ENCODE measurements around the gene STIM1.
"Not testable (repeated sequence)": the region's sequence is repeated elsewhere in the genome, so short reads cannot be mapped to it uniquely, and the experiment has no call there.

The STIM1 gene

DNA sequence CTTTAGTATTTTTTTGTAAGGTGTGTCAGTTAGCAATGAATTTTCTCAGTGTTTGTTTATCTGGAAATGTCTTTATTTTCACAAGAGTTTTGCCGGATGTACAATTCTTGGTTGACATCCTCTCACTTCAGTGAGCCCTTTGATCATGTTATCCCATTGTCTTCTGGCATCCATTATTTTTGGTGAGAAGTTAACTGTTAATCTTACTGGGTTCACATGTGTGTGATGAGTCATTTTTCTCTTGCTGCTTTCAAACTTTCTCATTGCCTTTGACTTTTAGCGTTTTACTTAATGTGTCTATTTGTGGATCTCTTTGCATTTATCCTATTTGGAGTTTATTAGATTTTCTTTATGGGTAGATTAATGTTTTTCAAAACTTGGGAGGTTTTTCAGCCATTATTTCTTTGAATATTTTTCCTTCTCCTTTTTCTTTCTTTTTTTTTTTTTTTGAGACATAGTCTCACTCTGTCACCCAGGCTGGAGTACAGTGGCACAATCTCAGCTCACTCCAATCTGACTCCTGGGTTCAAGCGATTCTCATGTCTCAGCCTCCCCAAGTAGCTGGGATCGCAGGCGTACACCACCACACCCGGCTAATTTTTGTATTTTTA lies 138.7 kb downstream of the STIM1 start:
- Histone ChIP-seq H3K9me3 (peaks cover 6% of the 10 kb centered on the region; the same call in 1 of the 2 replicates), H3K27me3 (ENCODE audit: low read depth) (no peaks in the 10 kb centered on the region), H3K4me1 (no peaks in the 10 kb centered on the region), H3K36me3 (replicated peaks) (no peaks in the 10 kb centered on the region), H3K4me3 (no peak overlapping the region)
- in situ Hi-C loops (cut with MboI; ENCODE audit: low sequenced_read_pairs), result no loop called here
- no peak for DNase-seq (ENCODE audit: low spot score in 2 of 2)

DNA sequence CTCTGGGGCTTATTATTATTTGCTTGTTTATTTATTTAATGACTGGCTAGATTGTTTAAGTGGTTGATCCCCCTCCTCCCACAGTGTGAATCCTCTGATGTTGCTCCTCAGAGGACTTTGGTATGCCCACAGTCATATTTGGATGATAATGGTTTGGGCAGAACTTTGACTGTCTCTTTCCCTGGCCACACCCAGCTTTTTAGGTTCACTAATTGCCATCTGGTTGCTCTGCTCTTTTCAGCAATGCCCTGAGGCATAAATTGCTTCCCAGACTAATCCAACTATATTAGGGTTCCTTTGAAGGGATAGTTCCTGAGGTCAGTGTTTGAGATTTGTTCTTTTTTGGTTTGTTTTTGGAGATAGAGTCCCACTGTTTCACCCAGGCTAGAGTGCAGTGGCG lies 139.8 kb downstream of the STIM1 start:
- Histone ChIP-seq H3K9me3 (peaks cover 6% of the 10 kb centered on the region; the same call in 1 of the 2 replicates), H3K4me3 (no peak overlapping the region), H3K4me1 (no peaks in the 10 kb centered on the region), H3K36me3 (replicated peaks) (no peaks in the 10 kb centered on the region), H3K27me3 (ENCODE audit: low read depth) (no peaks in the 10 kb centered on the region)
- peak in 1 of 2 experiments; percentile 15 for DNase-seq (ENCODE audit: low spot score in 2 of 2)
- in situ Hi-C loops (cut with MboI; ENCODE audit: low sequenced_read_pairs), result no loop called here

DNA sequence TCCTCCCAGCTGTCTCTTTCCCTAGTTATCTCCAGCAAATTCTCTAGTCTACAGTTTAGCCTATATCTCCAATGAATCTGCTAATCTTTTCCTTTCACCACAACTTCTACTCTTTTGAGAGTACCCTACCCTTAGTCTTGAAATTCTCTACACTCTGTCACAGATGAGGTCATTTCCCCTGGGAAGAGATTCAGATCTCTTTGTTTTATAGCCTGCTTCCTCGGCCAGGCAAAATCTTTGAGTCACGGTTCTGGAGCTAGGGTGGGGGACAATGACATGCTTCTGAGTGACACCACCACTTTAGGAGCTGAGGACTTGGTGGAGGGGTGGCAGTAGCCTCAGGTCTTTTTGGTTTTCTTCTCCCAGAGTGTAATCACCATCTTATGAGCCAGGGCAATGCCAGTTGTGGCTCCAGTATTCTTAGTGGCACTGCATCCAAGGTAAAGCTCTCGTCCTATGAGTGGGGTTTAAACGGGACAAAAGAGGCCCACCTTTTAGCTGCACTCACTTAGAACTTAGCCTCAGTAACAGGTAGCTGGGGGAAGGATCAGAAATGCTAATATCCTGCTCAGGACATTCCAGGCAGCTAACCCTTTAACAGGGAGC lies 140.6 kb downstream of the STIM1 start:
- Histone ChIP-seq H3K9me3 (peaks cover 6% of the 10 kb centered on the region; the same call in 1 of the 2 replicates), H3K4me3 (no peak overlapping the region), H3K27me3 (ENCODE audit: low read depth) (no peaks in the 10 kb centered on the region), H3K36me3 (replicated peaks) (no peaks in the 10 kb centered on the region), H3K4me1 (no peaks in the 10 kb centered on the region)
- in situ Hi-C loops (cut with MboI; ENCODE audit: low sequenced_read_pairs), result no loop called here
- no peak for DNase-seq (ENCODE audit: low spot score in 2 of 2)

DNA sequence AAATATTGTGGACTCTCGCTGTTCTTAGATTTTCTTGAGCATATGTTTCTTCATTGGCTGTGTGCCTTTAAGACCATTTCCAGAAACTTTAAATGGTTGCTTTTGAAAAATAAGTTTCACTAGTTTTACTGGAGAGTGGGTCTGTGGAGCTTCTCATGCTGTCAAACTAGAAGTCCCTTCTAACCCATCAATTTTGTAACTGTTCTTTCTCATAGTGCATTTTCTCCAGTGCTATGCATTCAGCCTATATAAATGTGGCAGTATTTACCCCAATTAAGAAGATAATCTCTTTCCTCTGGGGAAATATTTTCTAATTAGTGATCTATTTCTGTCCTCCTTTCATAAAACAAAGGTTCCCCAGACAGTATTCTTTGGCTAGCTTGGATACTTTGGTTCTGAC lies 141.2 kb downstream of the STIM1 start:
- no peak for DNase-seq (ENCODE audit: low spot score in 2 of 2)
- H3K27me3 ChIP-seq (ENCODE audit: low read depth), result no peaks in the 10 kb centered on the region
- H3K9me3 ChIP-seq, result peaks cover 6% of the 10 kb centered on the region; the same call in 1 of the 2 replicates
- no peaks in the 10 kb centered on the region for H3K4me1 ChIP-seq
- no peak overlapping the region for H3K4me3 ChIP-seq
- no peaks in the 10 kb centered on the region for H3K36me3 ChIP-seq (replicated peaks)
- in situ Hi-C loops (cut with MboI; ENCODE audit: low sequenced_read_pairs), result no loop called here

DNA sequence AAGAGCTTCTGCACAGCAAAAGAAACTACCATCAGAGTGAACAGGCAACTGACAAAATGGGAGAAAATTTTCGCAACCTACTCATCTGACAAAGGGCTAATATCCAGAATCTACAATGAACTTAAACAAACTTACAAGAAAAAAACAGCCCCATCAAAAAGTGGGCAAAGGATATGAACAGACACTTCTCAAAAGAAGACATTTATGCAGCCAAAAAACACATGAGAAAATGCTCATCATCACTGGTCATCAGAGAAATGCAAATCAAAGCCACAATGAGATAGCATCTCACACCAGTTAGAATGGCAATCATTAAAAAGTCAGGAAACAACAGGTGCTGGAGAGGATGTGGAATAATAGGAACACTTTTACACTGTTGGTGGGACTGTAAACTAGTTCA lies 149.3 kb downstream of the STIM1 start:
- DNase-seq (ENCODE audit: low spot score in 2 of 2); H3K27me3 ChIP-seq (ENCODE audit: low read depth); H3K4me3 ChIP-seq; H3K36me3 ChIP-seq (replicated peaks); in situ Hi-C loops (cut with MboI; ENCODE audit: low sequenced_read_pairs); H3K4me1 ChIP-seq; H3K9me3 ChIP-seq: not testable (repeated sequence)

DNA sequence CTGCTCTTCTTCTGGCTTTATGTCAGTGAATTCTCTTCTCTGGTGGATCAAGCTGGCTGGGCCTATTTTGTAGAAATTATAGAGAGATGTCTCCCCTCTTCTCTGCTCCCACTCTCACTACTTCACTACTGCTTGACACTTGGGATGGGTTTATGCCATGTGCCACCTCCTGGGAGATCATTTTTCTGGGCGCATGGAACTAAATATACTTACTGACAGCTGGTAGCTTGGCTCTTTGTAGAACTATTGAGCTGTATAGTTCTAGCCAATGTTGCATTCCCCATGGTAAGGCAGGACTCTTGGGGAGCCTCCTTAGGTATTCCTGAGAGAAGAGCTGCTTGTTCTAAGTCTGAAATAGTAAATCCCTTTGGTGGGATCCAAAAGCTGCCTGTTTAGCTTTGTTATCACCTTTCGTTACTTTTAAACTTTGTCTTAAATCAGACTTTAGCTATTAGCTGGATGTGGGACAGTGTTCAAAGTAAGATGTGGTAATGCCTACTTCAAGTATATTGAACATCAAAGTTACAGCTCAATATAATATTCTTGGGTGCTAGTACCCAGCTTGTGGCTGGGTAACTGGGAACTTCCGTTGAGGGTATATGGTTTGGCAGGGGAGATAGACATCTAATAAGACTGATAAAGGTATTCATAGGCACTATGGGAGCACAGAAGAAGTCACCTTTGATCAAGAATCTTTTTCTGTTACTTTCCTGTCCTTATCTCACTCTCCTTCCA lies 151.6 kb downstream of the STIM1 start:
- H3K4me1 ChIP-seq, result no peaks in the 10 kb centered on the region
- no peaks in the 10 kb centered on the region for H3K9me3 ChIP-seq
- no peaks in the 10 kb centered on the region for H3K27me3 ChIP-seq (ENCODE audit: low read depth)
- no peaks in the 10 kb centered on the region for H3K36me3 ChIP-seq (replicated peaks)
- DNase-seq (ENCODE audit: low spot score in 2 of 2), result no peak
- no peak overlapping the region for H3K4me3 ChIP-seq
- in situ Hi-C loops (cut with MboI; ENCODE audit: low sequenced_read_pairs), result no loop called here

DNA sequence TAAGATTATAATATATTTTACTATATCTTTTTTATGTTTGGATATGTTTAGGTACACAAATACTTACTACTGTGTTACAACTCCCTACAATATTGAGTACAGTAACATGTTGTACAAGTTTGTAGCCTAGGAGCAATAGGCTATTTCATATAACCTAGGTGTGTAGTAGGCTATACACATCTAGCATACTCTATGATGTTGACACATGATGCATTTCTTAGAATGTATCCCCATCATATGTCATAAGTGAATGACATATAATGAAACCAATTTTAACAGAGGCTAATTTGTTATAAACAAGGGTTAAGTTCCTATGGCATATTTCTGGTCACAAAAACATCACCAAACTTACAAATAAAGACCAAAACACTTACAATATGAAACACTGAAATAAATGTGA lies 152.7 kb downstream of the STIM1 start:
- H3K4me1 ChIP-seq, result no peaks in the 10 kb centered on the region
- no peaks in the 10 kb centered on the region for H3K9me3 ChIP-seq
- H3K4me3 ChIP-seq, result no peak overlapping the region
- DNase-seq (ENCODE audit: low spot score in 2 of 2), result no peak
- no peaks in the 10 kb centered on the region for H3K36me3 ChIP-seq (replicated peaks)
- in situ Hi-C loops (cut with MboI; ENCODE audit: low sequenced_read_pairs), result no loop called here
- no peaks in the 10 kb centered on the region for H3K27me3 ChIP-seq (ENCODE audit: low read depth)

DNA sequence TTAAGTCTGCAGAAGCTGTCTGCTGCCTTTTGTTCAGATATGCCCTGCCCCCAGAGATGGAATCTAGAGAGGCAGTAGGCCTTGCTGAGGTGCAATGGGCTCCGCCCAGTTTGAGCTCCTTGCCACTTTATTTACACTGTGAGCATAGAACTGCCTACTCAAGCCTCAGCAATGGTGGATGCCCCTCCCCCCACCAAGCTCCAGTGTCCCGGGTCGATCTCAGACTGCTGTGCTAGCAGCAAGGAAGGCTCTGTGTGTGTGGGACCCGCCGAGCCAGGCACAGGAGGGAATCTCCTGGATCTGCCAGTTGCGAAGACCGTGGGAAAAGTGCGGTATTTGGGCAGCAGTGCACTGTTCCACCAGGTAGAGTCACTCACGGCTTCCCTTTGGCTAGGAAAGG lies 161.1 kb downstream of the STIM1 start:
- H3K27me3 ChIP-seq (ENCODE audit: low read depth); H3K4me1 ChIP-seq; H3K36me3 ChIP-seq (replicated peaks); in situ Hi-C loops (cut with MboI; ENCODE audit: low sequenced_read_pairs); H3K9me3 ChIP-seq; H3K4me3 ChIP-seq: not testable (repeated sequence)
- peak in 1 of 2 experiments; percentile 18 for DNase-seq (ENCODE audit: low spot score in 2 of 2)

- DNase-seq (ENCODE audit: low spot score in 2 of 2), result no peak
- in situ Hi-C loops (cut with MboI; ENCODE audit: low sequenced_read_pairs), result no loop called here
- no peaks in the 10 kb centered on the region for H3K36me3 ChIP-seq (replicated peaks)
- no peaks in the 10 kb centered on the region for H3K9me3 ChIP-seq
- no peaks in the 10 kb centered on the region for H3K27me3 ChIP-seq (ENCODE audit: low read depth)
- no peak overlapping the region for H3K4me3 ChIP-seq
- H3K4me1 ChIP-seq, result no peaks in the 10 kb centered on the region; the same call in 1 of the 2 replicates
These were observed 161.7 kb downstream of the STIM1 start for GRCh38 chr11:4017129-4017528.

DNA sequence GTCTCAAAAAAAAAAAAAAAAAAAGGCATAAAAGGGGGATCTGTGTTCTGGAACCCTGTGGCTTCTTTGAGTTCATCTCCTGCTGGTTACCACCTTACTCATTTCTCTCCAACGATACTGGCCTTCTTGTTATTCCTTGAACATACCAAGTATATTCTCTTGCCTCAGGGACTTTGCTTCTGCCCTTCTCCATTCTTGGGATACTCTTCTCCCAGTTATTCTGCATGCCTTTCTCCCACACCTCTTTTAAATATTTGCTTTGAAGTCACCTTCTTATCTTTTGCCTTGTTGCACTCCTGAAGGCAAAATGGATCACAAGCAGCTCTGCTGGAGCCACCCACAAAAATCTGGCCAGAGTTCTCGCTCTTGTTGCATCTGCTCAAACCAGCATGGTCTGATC lies 163.2 kb downstream of the STIM1 start:
- Histone ChIP-seq H3K4me3 (no peak overlapping the region), H3K4me1 (no peaks in the 10 kb centered on the region; the same call in 1 of the 2 replicates), H3K27me3 (ENCODE audit: low read depth) (no peaks in the 10 kb centered on the region), H3K9me3 (no peaks in the 10 kb centered on the region), H3K36me3 (replicated peaks) (no peaks in the 10 kb centered on the region)
- DNase-seq (ENCODE audit: low spot score in 2 of 2), result no peak
- in situ Hi-C loops (cut with MboI; ENCODE audit: low sequenced_read_pairs), result no loop called here

GRCh38 chr11:4019891-4020290 lies 164.4 kb downstream of the STIM1 start:
- H3K27me3 ChIP-seq (ENCODE audit: low read depth), result no peaks in the 10 kb centered on the region
- DNase-seq (ENCODE audit: low spot score in 2 of 2), result no peak
- in situ Hi-C loops (cut with MboI; ENCODE audit: low sequenced_read_pairs), result no loop called here

DNA sequence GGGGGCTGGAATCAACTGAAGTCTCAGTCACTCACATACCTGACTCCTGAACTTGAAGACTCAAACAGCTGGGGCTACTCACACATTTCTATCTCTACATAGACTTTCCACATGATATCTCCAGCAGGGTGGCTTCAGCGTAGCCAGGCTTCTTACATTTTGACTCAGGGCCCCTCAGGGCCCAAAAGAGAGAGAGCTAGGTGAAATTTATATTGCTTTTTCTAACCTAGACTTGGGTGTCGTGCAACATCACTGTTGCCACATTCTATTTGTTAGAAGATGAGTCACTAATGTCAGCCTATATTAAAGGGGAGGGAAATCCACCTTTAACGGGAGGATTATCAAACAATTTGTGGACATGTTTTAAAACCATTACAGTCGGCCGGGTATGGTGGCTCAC lies 167.2 kb downstream of the STIM1 start:
- DNase-seq (ENCODE audit: low spot score in 2 of 2), result no peak
- no peaks in the 10 kb centered on the region for H3K27me3 ChIP-seq (ENCODE audit: low read depth)
- H3K36me3 ChIP-seq (replicated peaks), result no peaks in the 10 kb centered on the region
- H3K9me3 ChIP-seq, result no peaks in the 10 kb centered on the region
- H3K4me1 ChIP-seq, result no peaks in the 10 kb centered on the region; the same call in 1 of the 2 replicates
- no peak overlapping the region for H3K4me3 ChIP-seq
- in situ Hi-C loops (cut with MboI; ENCODE audit: low sequenced_read_pairs), result no loop called here

More at GRCh38 chr11:4019891-4020290, 164.4 kb downstream of the STIM1 start:
- no peaks in the 10 kb centered on the region for H3K36me3 ChIP-seq (replicated peaks)
- no peaks in the 10 kb centered on the region; the same call in 1 of the 2 replicates for H3K4me1 ChIP-seq
- no peaks in the 10 kb centered on the region for H3K9me3 ChIP-seq
- no peak overlapping the region for H3K4me3 ChIP-seq

GRCh38 chr11:4025248-4025966 lies 169.9 kb downstream of the STIM1 start:
- Histone ChIP-seq H3K36me3 (replicated peaks) (no peaks in the 10 kb centered on the region), H3K4me1 (no peaks in the 10 kb centered on the region), H3K27me3 (ENCODE audit: low read depth) (no peaks in the 10 kb centered on the region), H3K9me3 (no peaks in the 10 kb centered on the region), H3K4me3 (no peak overlapping the region)
- no peak for DNase-seq (ENCODE audit: low spot score in 2 of 2)
- in situ Hi-C loops (cut with MboI; ENCODE audit: low sequenced_read_pairs), result no loop called here

DNA sequence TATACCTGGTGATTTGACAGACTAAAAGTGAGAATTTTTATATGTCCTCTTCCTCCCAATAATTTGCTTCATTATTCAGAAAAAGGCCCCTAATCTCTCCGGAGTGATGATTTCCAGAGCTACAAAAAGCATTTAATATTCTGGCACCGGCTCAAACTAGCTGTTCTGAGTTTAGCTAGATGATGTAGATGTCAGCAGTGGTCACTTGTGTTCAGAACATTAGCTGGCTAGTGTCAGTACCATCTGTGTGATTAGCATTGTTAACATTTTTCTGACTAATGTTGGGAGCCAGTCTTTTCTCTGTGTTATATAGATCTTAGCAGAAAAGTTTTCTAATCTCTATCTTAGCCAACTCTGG lies 170.5 kb downstream of the STIM1 start:
- H3K27me3 ChIP-seq (ENCODE audit: low read depth), result no peaks in the 10 kb centered on the region
- H3K9me3 ChIP-seq, result no peaks in the 10 kb centered on the region
- no peak for DNase-seq (ENCODE audit: low spot score in 2 of 2)
- no peaks in the 10 kb centered on the region for H3K36me3 ChIP-seq (replicated peaks)
- H3K4me1 ChIP-seq, result no peaks in the 10 kb centered on the region
- no peak overlapping the region for H3K4me3 ChIP-seq
- in situ Hi-C loops (cut with MboI; ENCODE audit: low sequenced_read_pairs), result no loop called here
